IPS DF 19.7 (cell line): ENCODE results near the gene CNGB1.
"Not testable (repeated sequence)": the region's sequence is repeated elsewhere in the genome, so short reads cannot be mapped to it uniquely, and the experiment has no call there.

Experiments
- DNase-seq: peaks from one replicate; pipeline ENCODE4 v3.0.0-alpha.2; 2013; ENCODE audit warnings: low read depth, low spot score

Gene CNGB1

DNA sequence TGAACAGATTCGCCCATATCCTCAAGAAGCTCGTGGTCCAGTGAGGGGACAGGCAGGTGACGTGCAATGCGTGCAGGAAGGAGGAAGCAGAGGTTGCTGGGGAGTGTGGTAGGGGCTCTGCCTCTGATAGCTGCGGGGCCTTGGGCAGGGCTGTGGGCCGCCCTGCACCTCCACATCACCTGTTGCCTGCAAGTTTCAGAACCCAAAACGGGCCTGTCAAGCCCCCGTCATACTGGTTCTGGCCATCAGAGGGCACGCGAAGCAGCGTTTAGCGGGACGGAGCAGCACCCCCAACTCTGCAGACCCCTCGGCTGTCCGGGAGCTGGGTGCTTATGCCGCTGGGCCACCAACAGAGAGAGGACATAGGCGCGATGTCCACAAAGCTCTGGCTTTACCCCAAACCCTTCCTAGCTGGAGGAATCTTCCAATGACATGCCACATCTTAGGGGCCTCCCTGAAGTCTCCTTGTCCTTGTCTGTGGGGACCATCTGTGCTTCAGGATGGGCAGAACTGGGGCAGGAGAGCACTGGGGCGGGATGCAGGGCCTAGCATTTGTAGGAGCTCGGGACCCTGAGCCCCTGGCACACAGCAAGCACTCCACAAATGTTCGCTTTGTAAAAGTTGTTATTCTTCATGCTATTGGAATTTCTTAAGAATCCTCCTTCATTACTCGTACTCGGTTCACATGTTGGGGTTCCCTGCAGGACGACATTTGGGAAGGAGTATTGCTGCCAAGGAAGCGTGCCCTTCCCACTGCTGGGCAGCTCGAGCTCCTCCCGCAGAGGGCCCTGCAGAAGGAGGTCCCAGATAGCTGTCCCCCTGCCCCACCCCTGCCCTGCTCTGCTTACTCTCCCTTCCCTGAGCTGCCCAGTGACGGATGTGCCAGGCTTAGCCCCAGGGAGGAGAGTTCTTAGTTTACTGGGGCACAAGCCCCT lies 64.3 kb downstream of the CNGB1 start:
- DNase-seq = no peak

DNA sequence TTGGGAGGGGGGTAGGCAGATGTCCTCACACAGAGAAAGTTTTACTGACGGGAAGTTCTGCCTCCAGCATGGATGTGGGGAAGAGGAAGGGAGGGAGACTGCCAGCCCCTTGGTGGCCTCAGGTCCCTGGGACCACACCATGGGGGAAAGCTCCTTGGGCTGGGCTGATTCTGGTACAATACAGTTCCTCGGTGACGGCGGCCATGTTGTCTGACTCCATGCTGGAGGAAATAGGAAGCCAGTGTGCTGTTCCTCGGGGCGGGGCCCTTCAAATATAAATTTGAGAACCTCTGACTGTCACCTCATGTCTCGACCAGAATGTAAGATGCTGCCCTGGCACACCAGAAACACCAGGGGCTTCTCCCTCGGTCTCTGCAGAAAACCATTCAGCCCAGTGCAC lies 66.8 kb downstream of the CNGB1 start:
- DNase-seq = no peak

DNA sequence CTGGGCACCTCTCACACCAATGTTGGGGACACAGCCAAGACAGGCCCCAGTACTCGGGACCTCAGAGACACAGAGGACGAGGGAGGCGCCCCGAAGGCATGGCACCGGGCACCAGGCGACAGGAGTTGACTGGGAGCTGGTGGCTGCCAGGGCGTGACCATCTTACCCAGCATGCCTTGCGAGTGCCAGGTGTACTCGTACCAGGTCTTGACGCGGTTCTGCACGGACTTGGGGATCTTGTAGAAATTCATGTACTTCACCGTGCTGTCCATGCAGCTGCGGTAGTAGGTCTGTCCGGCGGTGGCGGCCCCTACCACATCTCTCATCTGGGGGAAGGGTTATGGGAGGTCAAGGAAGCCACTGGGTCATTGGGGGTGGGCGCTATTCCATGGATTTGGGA lies 67.3 kb downstream of the CNGB1 start:
- no peak for DNase-seq

DNA sequence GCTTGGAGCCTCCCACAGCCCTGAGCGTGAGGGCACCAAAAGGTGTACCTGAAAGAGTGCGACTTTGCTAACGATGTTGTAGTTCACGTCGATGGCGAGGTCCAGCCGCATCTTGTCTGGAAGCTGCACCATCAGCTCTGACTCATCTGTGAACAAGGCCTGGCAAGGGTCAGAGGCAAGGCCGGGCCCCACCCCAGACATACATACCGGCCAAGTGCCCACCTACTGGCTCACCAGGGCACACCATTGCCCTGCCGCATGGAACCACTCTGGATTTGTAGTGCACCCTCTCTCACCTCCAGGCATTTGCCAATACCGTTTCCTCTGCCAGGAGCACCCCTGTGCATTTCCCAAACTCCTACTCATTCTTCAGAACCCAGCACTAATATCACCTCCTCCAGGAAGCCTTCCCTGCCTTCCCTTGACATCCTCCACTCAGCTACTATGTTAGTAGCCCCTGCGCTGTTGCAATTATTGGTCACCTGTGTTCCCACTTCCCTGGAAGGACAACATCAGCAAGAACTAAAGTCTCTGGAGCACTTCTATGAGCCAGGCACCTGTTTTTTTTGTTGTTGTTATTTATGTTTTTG lies 69.4 kb downstream of the CNGB1 start:
- no peak for DNase-seq

DNA sequence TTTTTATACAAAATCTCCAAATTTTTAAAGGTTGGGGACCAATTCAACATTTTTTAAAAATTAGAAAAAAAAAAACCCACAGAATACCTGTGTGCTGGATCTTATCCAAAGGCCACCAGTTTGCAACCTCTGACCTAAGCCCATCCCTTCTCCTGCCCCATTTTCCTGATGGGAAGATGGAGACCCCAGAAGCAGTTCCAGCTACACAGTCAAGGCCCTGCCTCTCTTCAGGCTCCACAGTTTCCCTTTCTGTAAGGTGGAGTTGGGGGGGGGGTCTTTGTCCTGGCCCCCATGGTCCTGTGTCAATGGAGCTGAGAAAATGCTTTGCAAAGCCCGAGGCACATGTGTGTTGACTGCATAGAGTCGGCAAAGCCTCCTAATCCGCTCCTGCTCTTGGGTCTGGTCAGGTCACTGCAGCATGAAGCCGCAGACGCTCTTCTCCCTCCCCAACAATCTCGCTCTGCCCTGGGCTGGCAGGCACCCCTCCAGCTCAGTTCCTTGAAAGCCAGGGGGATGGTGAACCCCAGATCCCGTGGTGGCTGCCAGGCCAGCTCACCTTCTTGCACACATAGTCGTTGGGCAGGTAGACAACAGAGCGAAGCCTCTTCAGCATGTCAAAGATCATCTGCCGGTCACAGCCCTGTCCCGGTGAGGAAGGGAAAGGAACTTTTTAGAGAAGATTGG lies 70.0 kb downstream of the CNGB1 start:
- no peak for DNase-seq

DNA sequence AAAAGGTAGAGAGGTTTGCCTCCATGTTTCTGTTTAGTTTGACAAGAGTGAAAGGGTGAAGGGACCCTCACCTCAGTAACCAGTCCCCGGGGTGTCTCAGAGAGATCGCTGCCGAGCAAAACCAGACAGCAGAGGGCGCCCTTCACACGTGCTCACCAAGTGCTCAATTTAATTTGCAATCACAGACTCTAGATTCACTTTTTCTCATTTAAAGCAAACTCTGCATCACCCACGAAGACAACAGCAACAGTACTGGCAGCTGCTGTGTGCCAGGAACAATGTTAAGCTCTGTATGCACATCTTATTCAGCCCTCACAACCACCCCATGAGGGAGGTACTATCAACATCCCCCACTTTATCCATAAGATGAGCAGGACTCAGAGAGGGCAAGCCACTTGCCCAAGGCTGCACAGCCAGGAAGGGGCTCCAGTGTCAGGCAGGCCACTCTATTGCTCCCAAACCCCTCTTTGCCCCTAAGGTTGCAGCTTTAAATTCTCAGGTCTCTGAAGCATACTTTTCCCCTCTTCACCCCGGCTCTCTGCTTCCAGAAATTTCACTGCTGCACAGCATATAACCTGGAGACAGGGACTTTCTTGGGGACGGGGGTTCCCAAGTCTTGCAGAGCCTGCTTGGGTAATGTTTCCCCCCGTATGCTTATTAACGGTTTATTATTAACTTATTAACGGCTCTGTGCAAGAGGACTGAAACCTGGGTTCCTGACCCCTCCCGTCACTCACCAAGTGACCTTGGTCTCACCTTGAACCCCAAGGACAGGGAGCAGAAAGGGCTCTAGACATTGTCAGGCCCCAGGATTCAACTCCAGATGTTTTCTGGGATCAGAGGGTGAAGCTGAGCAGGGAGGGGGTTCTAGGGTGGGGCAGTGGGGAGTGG lies 70.9 kb downstream of the CNGB1 start:
- no peak for DNase-seq

DNA sequence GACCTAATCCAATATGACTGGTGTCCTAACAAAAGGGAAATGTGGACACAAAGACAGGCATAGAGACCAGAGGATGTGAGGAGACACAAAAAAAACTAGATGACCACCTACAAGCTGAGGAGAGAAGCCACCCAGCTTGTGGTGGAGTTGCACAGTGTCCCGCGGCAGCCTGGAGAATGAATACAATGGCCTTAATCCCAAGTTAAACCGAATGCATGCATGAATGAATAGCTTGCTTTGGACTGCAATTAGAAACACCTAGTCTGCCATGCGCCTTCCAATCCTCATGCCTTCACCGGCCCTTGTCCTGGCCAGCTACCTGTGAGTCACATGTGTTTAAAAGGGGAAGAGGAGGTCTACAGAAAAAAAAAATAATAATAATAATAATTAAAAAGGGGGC lies 72.0 kb downstream of the CNGB1 start:
- no peak for DNase-seq

DNA sequence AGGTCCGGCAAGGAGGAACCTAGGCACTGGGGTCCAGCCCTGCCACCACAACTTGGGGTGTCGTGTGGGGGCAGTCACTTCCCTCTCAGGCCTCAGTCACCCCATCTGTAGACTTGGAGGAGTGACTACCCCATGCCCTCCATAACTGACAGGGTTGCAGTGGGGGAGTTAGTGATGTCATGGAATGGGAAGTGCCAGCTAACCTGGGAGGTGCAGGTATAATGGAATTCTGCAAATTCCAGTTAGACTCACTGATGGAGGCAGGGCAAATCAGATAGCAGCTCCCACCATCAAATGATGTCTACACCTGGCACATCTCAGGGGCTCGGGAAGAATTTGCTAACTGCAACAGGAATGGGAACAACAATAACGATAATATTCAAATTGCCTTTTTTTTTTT lies 72.9 kb downstream of the CNGB1 start:
- DNase-seq = no peak

DNA sequence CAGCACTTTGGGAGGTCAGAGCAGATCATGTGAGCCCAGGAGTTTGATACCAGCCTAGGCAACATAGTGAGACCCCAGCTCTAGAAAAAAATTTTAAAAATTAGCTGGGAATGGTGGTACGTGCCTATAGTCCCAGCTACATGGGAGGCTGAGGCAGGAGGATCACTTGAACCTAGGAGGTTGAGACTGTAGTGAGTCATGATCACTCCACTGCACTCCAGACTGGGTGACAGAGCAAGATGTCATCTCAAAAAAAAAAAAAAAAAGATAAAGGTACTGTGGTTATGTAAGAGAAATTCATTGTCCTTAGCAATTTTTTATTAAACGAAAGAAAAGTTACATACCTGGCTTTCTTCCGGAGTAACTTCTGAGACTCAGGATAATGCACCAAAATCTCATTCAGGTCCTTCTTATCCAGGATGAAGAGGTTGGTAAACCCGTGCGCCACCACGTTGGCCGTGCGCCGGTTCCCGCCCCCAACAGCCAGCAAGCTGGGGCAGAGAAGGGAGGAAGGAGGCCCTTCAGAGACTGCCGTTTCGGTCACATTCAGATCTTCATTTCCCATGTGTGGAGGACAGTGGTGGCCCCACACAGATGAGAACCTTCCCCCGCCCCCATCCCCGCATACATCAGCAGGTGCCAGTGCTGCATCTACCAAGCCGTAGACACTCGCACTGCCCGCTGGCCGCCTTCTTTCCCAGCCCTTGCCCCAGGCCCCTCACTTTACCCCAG lies 73.7 kb downstream of the CNGB1 start:
- DNase-seq = no peak

DNA sequence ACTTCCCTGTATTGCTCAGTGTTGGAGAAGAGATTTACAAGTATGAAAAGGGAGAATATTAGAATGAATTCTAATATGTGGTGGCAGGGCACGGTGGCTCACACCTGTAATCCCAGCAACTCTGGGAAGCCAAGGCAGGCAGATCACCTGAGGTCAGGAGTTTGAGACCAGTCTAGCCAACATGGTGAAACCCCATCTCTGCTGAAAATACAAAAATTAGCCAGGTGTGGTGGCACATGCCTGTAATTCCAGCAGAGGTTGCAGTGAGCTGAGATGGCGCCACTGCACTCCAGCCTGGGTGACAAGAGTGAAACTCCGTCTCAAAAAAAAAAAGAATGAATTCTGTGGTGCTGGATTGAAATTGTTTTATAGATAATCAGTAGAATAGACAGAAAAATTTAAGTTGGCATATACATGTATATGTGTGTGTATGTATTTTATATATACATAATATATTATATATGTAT lies 75.8 kb downstream of the CNGB1 start:
- not testable (repeated sequence) for DNase-seq

DNA sequence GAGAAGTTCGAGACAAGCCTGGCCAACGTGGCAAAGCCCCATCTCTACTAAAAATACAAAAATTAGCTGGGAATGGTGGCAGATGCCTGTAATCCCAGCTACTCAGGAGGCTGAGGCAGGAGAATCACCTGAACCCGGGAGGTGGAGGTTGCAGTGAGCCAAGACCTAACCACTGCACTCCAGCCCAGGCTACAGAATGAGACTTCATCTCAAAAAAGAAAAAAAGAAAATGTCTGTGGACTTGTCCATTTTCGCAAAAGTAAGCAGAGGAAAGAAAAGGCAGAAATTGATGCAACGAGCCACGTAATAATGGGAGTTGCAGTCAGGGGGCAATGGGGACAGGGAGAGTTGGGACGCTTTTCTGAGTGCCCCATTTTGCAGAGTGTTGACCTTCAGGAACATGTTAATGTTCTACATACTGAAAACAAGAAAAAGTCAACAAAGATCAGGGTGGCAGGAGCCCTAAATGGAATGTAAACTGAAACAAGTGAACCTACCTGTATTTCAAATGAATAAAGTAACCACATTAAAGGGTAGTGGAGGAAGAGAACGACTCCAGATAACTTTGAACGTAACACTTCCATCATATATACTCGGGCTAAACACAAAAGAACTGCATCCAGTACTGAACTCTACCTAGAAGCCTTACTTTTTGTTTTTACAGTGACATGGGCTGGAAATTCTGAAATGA lies 76.4 kb downstream of the CNGB1 start:
- no peak for DNase-seq

DNA sequence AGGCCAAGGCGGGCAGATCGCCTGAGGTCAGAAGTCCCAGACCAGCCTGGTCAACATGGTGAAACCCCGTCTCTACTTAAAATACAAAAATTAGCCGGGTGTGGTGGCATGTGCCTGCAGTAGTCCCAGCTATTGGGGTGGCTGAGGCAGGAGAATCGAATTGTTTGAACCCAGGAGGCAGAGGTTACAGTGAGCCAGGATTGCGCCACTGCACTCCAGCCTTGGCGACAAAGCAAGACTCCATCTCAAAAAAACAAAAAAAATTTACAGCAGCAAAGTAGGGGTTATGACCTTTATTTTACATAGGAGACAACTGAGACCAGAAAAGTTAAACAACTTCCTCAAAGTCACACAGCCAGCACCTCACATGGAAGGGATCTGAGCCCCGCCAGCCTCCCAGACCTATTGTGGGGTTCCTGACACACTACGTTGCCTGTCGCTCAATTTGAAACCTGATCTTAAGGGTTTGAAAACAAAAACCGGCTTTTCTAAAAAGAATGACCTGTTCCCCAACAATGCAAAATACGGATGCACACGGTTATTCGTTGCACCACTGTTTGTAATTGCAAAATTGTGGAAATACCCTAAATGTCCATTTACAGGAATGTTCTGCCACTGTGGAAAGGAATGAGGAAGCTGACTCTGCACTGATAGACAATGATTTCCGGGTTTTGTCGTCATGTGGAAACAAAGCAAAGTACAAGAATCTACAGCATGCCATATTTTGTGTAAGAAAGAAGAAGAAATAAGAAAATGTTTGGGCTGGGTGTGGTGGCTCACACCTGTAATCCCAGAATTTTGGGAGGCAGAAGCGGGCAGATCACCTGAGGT lies 77.2 kb downstream of the CNGB1 start:
- DNase-seq = no peak

DNA sequence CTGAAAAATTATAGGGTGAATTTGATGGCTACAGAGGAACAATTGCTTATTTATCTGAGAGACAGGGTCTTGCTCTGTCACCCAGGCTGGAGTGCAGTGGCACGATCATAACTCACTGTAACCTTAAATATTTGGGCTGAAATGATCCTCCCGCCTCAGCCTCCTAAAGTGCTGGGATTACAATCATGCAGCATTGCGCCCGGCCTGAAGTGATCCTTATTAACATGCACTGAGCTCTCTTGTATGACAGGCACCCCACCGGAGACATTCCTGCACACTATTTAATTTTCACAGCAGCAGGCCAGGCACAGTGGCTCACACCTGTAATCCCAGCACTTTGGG lies 77.7 kb downstream of the CNGB1 start:
- DNase-seq = no peak

DNA sequence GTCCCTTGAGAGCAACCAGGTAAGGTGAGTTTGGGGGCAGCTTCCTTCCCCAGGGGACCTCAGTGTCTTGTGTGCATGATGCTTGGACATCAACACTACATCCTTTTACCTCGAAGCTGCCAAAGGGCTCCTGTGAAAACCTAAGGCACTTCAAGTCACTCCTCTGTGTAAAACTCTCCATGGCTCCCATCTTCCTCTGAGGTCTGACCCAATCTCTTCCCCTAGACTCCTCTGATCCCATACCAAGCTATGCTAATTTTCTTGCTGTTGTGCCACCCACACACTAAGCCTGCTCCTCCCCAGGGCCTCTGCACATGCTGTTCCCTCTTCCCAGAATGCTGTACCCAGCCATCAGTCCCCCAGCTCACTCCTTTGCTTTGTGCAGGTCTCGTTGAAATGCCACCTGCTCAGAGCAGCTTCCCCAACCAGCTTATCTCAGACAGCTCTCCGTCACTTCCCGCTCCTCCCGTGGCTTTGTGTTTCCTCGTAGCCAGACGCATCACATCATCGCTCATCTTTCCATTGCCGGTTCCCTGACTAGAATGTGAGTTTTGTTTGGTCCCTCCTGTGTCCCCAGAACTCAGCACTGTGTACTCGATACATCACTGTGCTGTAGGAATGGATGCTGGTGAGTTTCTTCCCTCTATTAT lies 78.4 kb downstream of the CNGB1 start:
- DNase-seq = no peak

DNA sequence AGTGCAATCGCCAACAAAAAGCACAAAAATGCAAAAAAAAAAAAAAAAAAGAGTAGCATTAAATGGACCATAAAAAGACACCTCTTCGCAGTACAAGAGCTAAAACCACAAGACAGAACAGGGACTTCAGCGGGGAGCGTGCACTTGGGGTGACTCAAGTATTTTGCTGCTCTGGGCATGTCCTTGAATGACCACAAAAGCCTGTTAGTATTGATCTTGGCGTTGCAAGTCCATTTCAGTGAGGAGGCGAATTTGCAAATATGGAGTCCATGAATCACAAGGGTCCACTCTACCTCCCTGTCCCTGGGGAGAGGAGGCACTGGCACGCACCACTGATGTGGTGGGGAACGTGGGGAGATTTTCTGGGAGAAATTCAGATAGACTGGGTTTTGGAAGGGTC lies 78.9 kb downstream of the CNGB1 start:
- no peak for DNase-seq

DNA sequence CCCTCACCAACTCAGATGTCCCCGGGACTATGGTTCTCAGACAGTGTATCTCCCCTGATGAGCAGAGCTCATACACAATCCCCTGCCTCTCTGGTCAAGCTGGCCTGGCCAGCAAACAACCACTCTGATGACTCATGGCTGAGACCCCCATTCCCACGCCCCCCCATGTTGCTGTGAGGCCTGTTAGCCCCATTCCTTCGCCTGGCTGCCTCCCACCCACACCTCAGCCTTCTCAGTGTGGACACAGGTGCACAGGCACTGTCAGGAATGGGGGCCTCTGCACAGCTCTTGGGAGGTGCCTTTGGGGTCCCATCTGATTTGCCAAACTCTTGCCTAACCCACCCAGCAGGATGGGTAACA lies 80.2 kb downstream of the CNGB1 start:
- DNase-seq = no peak

DNA sequence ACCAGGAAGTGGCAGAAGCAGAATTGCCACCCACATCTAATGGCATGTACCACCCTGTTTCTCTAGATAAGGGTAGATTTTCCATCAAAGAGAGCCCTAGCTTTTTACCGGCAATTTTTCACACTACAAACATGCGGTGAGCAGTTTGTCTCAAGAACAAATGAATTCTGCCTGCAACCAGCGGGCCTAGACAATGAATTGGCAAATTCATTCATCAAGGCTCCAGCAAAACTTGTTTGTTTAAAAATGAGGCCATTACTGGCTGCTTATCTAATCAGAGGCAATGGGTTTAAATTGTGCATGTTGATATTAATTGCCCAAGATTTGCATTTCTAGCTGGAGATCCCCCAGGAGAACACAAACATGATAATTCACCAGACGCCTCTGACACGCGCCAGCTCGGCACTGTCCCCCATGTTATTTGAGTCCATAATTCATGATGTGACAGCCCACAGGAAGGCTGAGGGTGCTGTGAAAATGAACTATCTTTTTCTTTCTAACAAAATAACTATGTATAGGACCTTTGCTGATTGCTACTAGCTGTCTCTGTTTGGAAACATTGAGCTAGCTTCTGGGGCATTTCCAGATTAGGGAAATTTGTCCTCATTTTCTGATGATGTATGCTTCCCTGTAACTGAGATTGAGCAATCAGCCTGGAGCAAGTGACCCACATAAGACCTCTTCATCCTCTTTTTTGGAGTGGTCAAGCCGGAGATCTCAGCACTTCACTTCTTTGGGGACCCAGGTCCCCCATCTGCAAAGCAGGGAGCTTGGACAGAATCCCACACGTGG lies 80.8 kb downstream of the CNGB1 start:
- no peak for DNase-seq

DNA sequence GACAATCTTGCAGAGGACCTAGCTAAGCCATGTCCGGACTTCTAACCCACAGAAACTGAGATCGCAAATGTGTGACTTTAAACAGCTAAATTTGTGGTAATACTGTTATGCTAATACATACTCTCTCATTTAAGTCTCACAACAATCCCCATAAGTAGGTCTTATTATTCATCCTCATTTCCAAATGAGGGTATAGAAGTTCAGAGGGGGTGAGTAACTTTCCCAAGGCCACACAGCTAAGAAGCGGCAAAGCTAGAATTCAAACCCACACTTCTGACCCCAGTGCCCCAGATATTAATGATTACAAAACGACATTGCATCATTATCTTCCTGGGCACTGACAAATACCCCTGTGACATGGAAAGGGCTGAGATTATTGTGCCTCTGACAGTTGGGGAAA lies 81.4 kb downstream of the CNGB1 start:
- DNase-seq = no peak
